ENCODE results near the gene SYT14.
"Not testable (repeated sequence)": the region's sequence is repeated elsewhere in the genome, so short reads cannot be mapped to it uniquely, and the experiment has no call there.

SYT14 gene

DNA sequence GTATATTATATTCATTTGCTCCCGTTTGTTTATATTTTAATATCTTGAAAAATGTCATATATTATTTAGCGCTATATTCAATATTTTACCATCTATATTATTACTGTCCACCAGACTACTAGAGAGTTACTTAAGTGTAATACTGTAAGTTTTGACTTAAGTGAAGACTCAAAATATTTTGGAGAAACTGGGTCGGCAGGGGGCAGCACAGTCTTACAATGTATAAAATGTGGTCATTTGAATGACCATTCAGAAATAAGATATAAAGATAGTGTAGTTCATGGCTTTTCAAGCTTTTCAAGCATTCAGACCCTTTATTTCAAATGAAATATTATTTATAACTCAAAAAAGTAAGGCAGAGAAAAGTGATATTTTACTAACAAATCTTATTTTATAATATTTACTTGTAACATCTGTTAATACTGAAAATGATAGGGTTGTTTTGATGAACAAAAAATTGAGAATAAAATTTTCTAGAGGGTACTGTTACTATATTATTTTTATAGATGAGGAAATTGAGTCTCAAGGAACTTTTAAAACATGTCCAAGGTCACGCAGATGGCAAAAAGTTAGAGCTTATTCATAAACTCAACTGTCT is 205.5 kb downstream of the SYT14 start:
- no CpG with 5 or more reads among the region's 4 CpGs for WGBS, 2 experiments (ENCODE audit: insufficient coverage in 2 of 2)
- no peak overlapping the region for H3K4me3 ChIP-seq (ENCODE audit: extremely low read depth, insufficient read depth, low read length, poor library complexity, severe bottlenecking)
- no peaks in the 10 kb centered on the region for H3K9me3 ChIP-seq (ENCODE audit: control insufficient read depth, low read length)
- no peaks in the 10 kb centered on the region for H3K36me3 ChIP-seq (ENCODE audit: control insufficient read depth, insufficient read depth, low read length)
- no peak overlapping the region for H3K27ac ChIP-seq (ENCODE audit: low read depth, low read length, severe bottlenecking)
- no peaks in the 10 kb centered on the region for H3K4me1 ChIP-seq (ENCODE audit: control insufficient read depth, insufficient read depth, low read length, poor library complexity, severe bottlenecking)

GRCh38 chr1:210144736-210145135 is 206.7 kb downstream of the SYT14 start:
- no peaks in the 10 kb centered on the region for H3K9me3 ChIP-seq (ENCODE audit: control insufficient read depth, low read length)
- WGBS, 2 experiments (ENCODE audit: insufficient coverage in 2 of 2), result 50% methylated on average over 1 of the region's 3 CpGs; no CpG with 5 or more reads in 1 of the 2 experiments
- no peak overlapping the region for H3K4me3 ChIP-seq (ENCODE audit: extremely low read depth, insufficient read depth, low read length, poor library complexity, severe bottlenecking)
- H3K4me1 ChIP-seq (ENCODE audit: control insufficient read depth, insufficient read depth, low read length, poor library complexity, severe bottlenecking), result no peaks in the 10 kb centered on the region
- no peak overlapping the region for H3K27ac ChIP-seq (ENCODE audit: low read depth, low read length, severe bottlenecking)
- no peaks in the 10 kb centered on the region for H3K36me3 ChIP-seq (ENCODE audit: control insufficient read depth, insufficient read depth, low read length)

GRCh38 chr1:210151052-210151672 is 213.1 kb downstream of the SYT14 start:
- H3K9me3 ChIP-seq (ENCODE audit: control insufficient read depth, low read length), result no peaks in the 10 kb centered on the region
- no peaks in the 10 kb centered on the region for H3K36me3 ChIP-seq (ENCODE audit: control insufficient read depth, insufficient read depth, low read length)
- 83 to 100% methylated on average over 2 of the region's 3 CpGs for WGBS, 2 experiments (ENCODE audit: insufficient coverage in 2 of 2)
- no peaks in the 10 kb centered on the region for H3K4me1 ChIP-seq (ENCODE audit: control insufficient read depth, insufficient read depth, low read length, poor library complexity, severe bottlenecking)
- H3K27ac ChIP-seq (ENCODE audit: low read depth, low read length, severe bottlenecking), result no peak overlapping the region
- no peak overlapping the region for H3K4me3 ChIP-seq (ENCODE audit: extremely low read depth, insufficient read depth, low read length, poor library complexity, severe bottlenecking)

GRCh38 chr1:210159211-210159610 is 221.2 kb downstream of the SYT14 start:
- H3K4me3 ChIP-seq (ENCODE audit: extremely low read depth, insufficient read depth, low read length, poor library complexity, severe bottlenecking), result no peak overlapping the region
- no peaks in the 10 kb centered on the region for H3K36me3 ChIP-seq (ENCODE audit: control insufficient read depth, insufficient read depth, low read length)
- no peaks in the 10 kb centered on the region for H3K4me1 ChIP-seq (ENCODE audit: control insufficient read depth, insufficient read depth, low read length, poor library complexity, severe bottlenecking)
- no peak overlapping the region for H3K27ac ChIP-seq (ENCODE audit: low read depth, low read length, severe bottlenecking)
- no CpG with 5 or more reads among the region's 2 CpGs for WGBS, 2 experiments (ENCODE audit: insufficient coverage in 2 of 2)
- H3K9me3 ChIP-seq (ENCODE audit: control insufficient read depth, low read length), result no peaks in the 10 kb centered on the region

DNA sequence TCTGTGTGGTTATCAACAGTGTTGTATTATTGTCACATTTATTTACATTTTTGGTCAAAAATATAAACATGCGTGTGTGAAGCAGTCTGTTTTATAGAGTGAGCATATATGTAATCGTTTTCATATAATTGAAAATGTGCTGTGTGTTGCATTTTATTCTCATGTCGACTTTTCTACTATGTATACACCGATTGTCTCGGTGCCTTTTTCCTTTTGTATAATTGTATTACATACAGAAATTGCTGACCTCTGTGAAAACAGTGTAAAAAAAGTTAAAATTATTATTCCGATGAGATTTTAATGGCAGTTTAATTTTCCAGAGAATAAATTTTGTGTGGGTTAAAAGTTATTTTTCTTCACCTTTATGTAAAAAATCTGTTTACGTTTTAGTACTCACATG is 232.2 kb downstream of the SYT14 start:
- no peaks in the 10 kb centered on the region for H3K36me3 ChIP-seq (ENCODE audit: control insufficient read depth, insufficient read depth, low read length)
- no peak overlapping the region for H3K4me3 ChIP-seq (ENCODE audit: extremely low read depth, insufficient read depth, low read length, poor library complexity, severe bottlenecking)
- H3K9me3 ChIP-seq (ENCODE audit: control insufficient read depth, low read length), result no peaks in the 10 kb centered on the region
- 100% methylated on average over 1 of the region's 7 CpGs; no CpG with 5 or more reads in 1 of the 2 experiments for WGBS, 2 experiments (ENCODE audit: insufficient coverage in 2 of 2)
- H3K27ac ChIP-seq (ENCODE audit: low read depth, low read length, severe bottlenecking), result no peak overlapping the region
- no peaks in the 10 kb centered on the region for H3K4me1 ChIP-seq (ENCODE audit: control insufficient read depth, insufficient read depth, low read length, poor library complexity, severe bottlenecking)

DNA sequence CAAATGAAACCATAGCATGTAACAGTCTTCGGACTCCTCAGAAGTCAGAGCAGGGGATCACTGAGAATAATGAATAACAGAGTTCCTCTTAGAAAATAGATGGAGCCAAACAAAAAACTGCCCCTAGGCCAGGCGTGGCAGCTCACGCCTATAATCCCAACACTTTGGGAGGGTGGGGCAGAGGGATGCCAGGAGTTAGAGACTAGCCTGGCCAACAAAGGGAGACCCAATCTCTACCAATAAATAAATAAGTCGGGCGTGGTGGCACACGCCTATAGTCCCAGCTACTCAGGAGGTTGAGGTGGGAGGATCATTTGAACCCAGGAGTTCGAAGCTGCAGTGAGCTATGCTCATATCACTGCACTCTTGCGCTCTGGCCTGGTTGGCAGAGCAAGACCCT is 236.1 kb downstream of the SYT14 start:
- Histone ChIP-seq H3K4me1 (ENCODE audit: control insufficient read depth, insufficient read depth, low read length, poor library complexity, severe bottlenecking) (no peaks in the 10 kb centered on the region), H3K4me3 (ENCODE audit: extremely low read depth, insufficient read depth, low read length, poor library complexity, severe bottlenecking) (no peak overlapping the region), H3K9me3 (ENCODE audit: control insufficient read depth, low read length) (no peaks in the 10 kb centered on the region), H3K36me3 (ENCODE audit: control insufficient read depth, insufficient read depth, low read length) (no peaks in the 10 kb centered on the region), H3K27ac (ENCODE audit: low read depth, low read length, severe bottlenecking) (no peak overlapping the region)
- 91 to 100% methylated on average over 2 to 5 of the region's 8 CpGs for WGBS, 2 experiments (ENCODE audit: insufficient coverage in 2 of 2)

DNA sequence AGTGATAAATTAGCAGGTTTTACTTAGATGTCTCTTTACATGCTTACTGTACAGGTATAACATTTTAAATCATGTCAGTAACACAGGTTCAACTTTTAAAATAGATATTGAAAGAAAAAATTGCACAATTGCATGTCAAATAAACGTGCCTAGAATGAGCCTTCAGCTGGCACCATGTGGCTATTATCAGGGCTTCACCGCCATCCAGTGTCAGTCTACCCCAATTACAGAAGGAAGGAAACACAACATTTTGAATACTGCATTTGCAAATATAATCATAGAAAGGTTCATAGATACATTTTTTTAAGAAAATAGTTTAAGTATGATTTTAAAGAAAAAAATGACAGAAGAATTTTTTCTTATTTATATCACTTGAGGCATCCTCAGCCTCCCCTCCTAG is 247.0 kb downstream of the SYT14 start:
- no peak overlapping the region for H3K27ac ChIP-seq (ENCODE audit: low read depth, low read length, severe bottlenecking)
- H3K4me1 ChIP-seq (ENCODE audit: control insufficient read depth, insufficient read depth, low read length, poor library complexity, severe bottlenecking), result peaks cover 14% of the 10 kb centered on the region
- no peak overlapping the region for H3K4me3 ChIP-seq (ENCODE audit: extremely low read depth, insufficient read depth, low read length, poor library complexity, severe bottlenecking)
- H3K36me3 ChIP-seq (ENCODE audit: control insufficient read depth, insufficient read depth, low read length), result no peaks in the 10 kb centered on the region
- no peaks in the 10 kb centered on the region for H3K9me3 ChIP-seq (ENCODE audit: control insufficient read depth, low read length)
- WGBS, 2 experiments (ENCODE audit: insufficient coverage in 2 of 2), result 56% methylated on average over 1 of the region's 2 CpGs; no CpG with 5 or more reads in 1 of the 2 experiments

- H3K36me3 ChIP-seq (ENCODE audit: control insufficient read depth, insufficient read depth, low read length), result not testable (repeated sequence)
- peak overlapping the region; percentile 41 for H3K27ac ChIP-seq (ENCODE audit: low read depth, low read length, severe bottlenecking)
Measured at GRCh38 chr1:210187849-210188606, 250.0 kb downstream of the SYT14 start.

DNA sequence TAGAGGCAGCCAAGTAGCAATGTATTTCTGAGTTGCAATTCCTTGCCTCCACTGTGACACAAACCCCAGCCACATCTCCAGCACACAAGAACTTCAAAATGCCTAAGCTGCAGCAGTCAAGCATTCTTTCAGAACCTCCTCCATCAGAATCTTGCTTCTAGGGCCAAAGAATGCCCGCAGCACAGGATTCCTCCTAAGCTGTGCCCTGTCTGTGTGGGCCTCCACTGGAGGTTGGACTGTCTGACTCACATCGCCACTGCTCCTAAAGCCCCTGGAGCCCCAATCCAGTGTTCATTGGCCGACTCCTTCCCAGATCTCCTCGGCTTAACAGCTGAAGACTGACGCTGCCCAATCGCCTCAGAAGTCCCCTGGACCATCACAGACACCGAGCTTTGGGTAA is 251.4 kb downstream of the SYT14 start:
- no peak overlapping the region for H3K4me3 ChIP-seq (ENCODE audit: extremely low read depth, insufficient read depth, low read length, poor library complexity, severe bottlenecking)
- H3K4me1 ChIP-seq (ENCODE audit: control insufficient read depth, insufficient read depth, low read length, poor library complexity, severe bottlenecking), result peaks cover 14% of the 10 kb centered on the region
- no peaks in the 10 kb centered on the region for H3K9me3 ChIP-seq (ENCODE audit: control insufficient read depth, low read length)
- no peaks in the 10 kb centered on the region for H3K36me3 ChIP-seq (ENCODE audit: control insufficient read depth, insufficient read depth, low read length)
- H3K27ac ChIP-seq (ENCODE audit: low read depth, low read length, severe bottlenecking), result no peak overlapping the region
- 94 to 95% methylated on average over 7 of the region's 7 CpGs for WGBS, 2 experiments (ENCODE audit: insufficient coverage in 2 of 2)

More at GRCh38 chr1:210187849-210188606, 250.0 kb downstream of the SYT14 start:
- not testable (repeated sequence) for H3K4me3 ChIP-seq (ENCODE audit: extremely low read depth, insufficient read depth, low read length, poor library complexity, severe bottlenecking); H3K9me3 ChIP-seq (ENCODE audit: control insufficient read depth, low read length)
- peaks cover 14% of the 10 kb centered on the region for H3K4me1 ChIP-seq (ENCODE audit: control insufficient read depth, insufficient read depth, low read length, poor library complexity, severe bottlenecking)
- whole genome bisulfite sequencing, 2 experiments (ENCODE audit: insufficient coverage in 2 of 2), result 71 to 83% methylated on average over 12 to 18 of the region's 18 CpGs

- Histone ChIP-seq H3K4me3 (ENCODE audit: extremely low read depth, insufficient read depth, low read length, poor library complexity, severe bottlenecking) (no peak overlapping the region), H3K27ac (ENCODE audit: low read depth, low read length, severe bottlenecking) (no peak overlapping the region), H3K9me3 (ENCODE audit: control insufficient read depth, low read length) (peaks cover 10% of the 10 kb centered on the region), H3K36me3 (ENCODE audit: control insufficient read depth, insufficient read depth, low read length) (no peaks in the 10 kb centered on the region), H3K4me1 (ENCODE audit: control insufficient read depth, insufficient read depth, low read length, poor library complexity, severe bottlenecking) (no peaks in the 10 kb centered on the region)
- WGBS, 2 experiments (ENCODE audit: insufficient coverage in 2 of 2), result 89 to 97% methylated on average over 4 of the region's 8 CpGs
Measured at GRCh38 chr1:210195635-210196160, 257.7 kb downstream of the SYT14 start.

Measured in mesodermal cell (in vitro differentiated cells).